ENCODE results near the gene NUDCD2.

NUDCD2 gene

GRCh38 chr5:163506726-163507125 is 46.8 kb upstream of the NUDCD2 start:
- DNase-seq = peak; percentile 15
- Histone ChIP-seq H3K9ac (ENCODE audit: low read length) (peak overlapping the region; percentile 94), H3K36me3 (replicated peaks; ENCODE audit: insufficient read depth, low read length) (no peaks in the 10 kb centered on the region; the same call in 1 of the 2 replicates), H3K4me1 (ENCODE audit: low read length) (peaks cover 12% of the 10 kb centered on the region; the same call in 1 of the 2 replicates), H3F3A (ENCODE audit: insufficient read depth, low read length) (peaks cover 41% of the 10 kb centered on the region), H3K9me3 (replicated peaks; ENCODE audit: insufficient read depth, low read length) (no peaks in the 10 kb centered on the region), H3K4me3 (ENCODE audit: low read length) (peak overlapping the region; percentile 84), H3K79me2 (ENCODE audit: low read length) (peaks cover 58% of the 10 kb centered on the region), H3K9me2 (replicated peaks; ENCODE audit: insufficient read depth, low read length) (no peaks in the 10 kb centered on the region), H4K20me1 (ENCODE audit: insufficient read depth, low read length) (0 out of 2 replicates have a peak, but pooled peaks cover 4% of the 10 kb centered on the region), H3K27me3 (replicated peaks; ENCODE audit: insufficient read depth, low read length) (no peaks in the 10 kb centered on the region), H3K4me2 (ENCODE audit: low read depth, low read length) (peak overlapping the region; percentile 60), H3K27ac (ENCODE audit: low read length) (peak overlapping the region; percentile 98; the same call in 1 of the 2 replicates), H2AFZ (ENCODE audit: low read length) (no peak overlapping the region)
- no peak for TF ChIP-seq CTCF (IDR thresholded peaks at IDR 0.05; ENCODE audit: low read length)
- TF ChIP-seq EZH2phosphoT487 (IDR thresholded peaks at IDR 0.05; ENCODE audit: low read length) = no peak
- TF ChIP-seq EZH2 (optimal IDR thresholded peaks at IDR 0.05; ENCODE audit: low read depth, low read length) = no peak

GRCh38 chr5:163506095-163506457 is 46.2 kb upstream of the NUDCD2 start:
- peak overlapping the region; percentile 98 for H3K27ac ChIP-seq (ENCODE audit: low read length)
- no peaks in the 10 kb centered on the region for H3K9me3 ChIP-seq (replicated peaks; ENCODE audit: insufficient read depth, low read length)
- no peaks in the 10 kb centered on the region for H3K27me3 ChIP-seq (replicated peaks; ENCODE audit: insufficient read depth, low read length)
- peaks cover 52% of the 10 kb centered on the region for H3K79me2 ChIP-seq (ENCODE audit: low read length)
- peak overlapping the region; percentile 94 for H3K9ac ChIP-seq (ENCODE audit: low read length)
- no peaks in the 10 kb centered on the region for H3K36me3 ChIP-seq (replicated peaks; ENCODE audit: insufficient read depth, low read length)
- no peaks in the 10 kb centered on the region for H3K9me2 ChIP-seq (replicated peaks; ENCODE audit: insufficient read depth, low read length)
- H4K20me1 ChIP-seq (ENCODE audit: insufficient read depth, low read length) = 0 out of 2 replicates have a peak, but pooled peaks cover 4% of the 10 kb centered on the region
- DNase-seq = peak; percentile 6
- TF ChIP-seq CTCF (IDR thresholded peaks at IDR 0.05; ENCODE audit: low read length) (no peak), EZH2 (optimal IDR thresholded peaks at IDR 0.05; ENCODE audit: low read depth, low read length) (no peak), EZH2phosphoT487 (IDR thresholded peaks at IDR 0.05; ENCODE audit: low read length) (no peak)
- peak overlapping the region; percentile 84 for H3K4me3 ChIP-seq (ENCODE audit: low read length)
- H3K4me1 ChIP-seq (ENCODE audit: low read length) = peaks cover 12% of the 10 kb centered on the region; the same call in 1 of the 2 replicates
- peak overlapping the region; percentile 60 for H3K4me2 ChIP-seq (ENCODE audit: low read depth, low read length)
- H2AFZ ChIP-seq (ENCODE audit: low read length) = peak overlapping the region; percentile 16; the same call in 1 of the 2 replicates
- H3F3A ChIP-seq (ENCODE audit: insufficient read depth, low read length) = peaks cover 41% of the 10 kb centered on the region

- H3K79me2 ChIP-seq (ENCODE audit: low read length) = peaks cover 47% of the 10 kb centered on the region
- no peaks in the 10 kb centered on the region for H3K27me3 ChIP-seq (replicated peaks; ENCODE audit: insufficient read depth, low read length)
- DNase-seq = peak; percentile 96
- peak within 1 kb of the TSS; percentile 94 for H3K9ac ChIP-seq (ENCODE audit: low read length)
- H4K20me1 ChIP-seq (ENCODE audit: insufficient read depth, low read length) = 0 out of 2 replicates have a peak, but pooled peaks cover 4% of the 10 kb centered on the region
- TF ChIP-seq EZH2phosphoT487 (IDR thresholded peaks at IDR 0.05; ENCODE audit: low read length) (no peak), CTCF (IDR thresholded peaks at IDR 0.05; ENCODE audit: low read length) (peak; percentile 61), EZH2 (optimal IDR thresholded peaks at IDR 0.05; ENCODE audit: low read depth, low read length) (no peak)
- H3K4me3 ChIP-seq (ENCODE audit: low read length) = peak within 1 kb of the TSS; percentile 84
- H3F3A ChIP-seq (ENCODE audit: insufficient read depth, low read length) = peaks cover 41% of the 10 kb centered on the region
- no peaks in the 10 kb centered on the region for H3K9me2 ChIP-seq (replicated peaks; ENCODE audit: insufficient read depth, low read length)
- no peaks in the 10 kb centered on the region for H3K9me3 ChIP-seq (replicated peaks; ENCODE audit: insufficient read depth, low read length)
- peaks cover 12% of the 10 kb centered on the region; the same call in 1 of the 2 replicates for H3K4me1 ChIP-seq (ENCODE audit: low read length)
- peak within 1 kb of the TSS; percentile 76 for H3K4me2 ChIP-seq (ENCODE audit: low read depth, low read length)
- peak within 1 kb of the TSS; percentile 74 for H2AFZ ChIP-seq (ENCODE audit: low read length)
- no peaks in the 10 kb centered on the region for H3K36me3 ChIP-seq (replicated peaks; ENCODE audit: insufficient read depth, low read length)
- peak within 1 kb of the TSS; percentile 98 for H3K27ac ChIP-seq (ENCODE audit: low read length)
Measured at GRCh38 chr5:163505368-163506094, 45.6 kb upstream of the NUDCD2 start, which contains the start of gene MAT2B. TSS of gene MAT2B (plus strand) at chr5:163505619. CDS start at chr5:163505687, 68 bp downstream.

Data from MM.1S (cell line).